Measurements from ENCODE around the gene DRD3. TPM values are rescaled to one million over a fixed set of nuclear protein-coding genes. Genes with fewer than 3 reads are reported as not detected.

DRD3 gene
- total RNA-seq, 1 experiment from 2014 or later, result not detected

GRCh38 chr3:114143817-114144216 lies 35.0 kb downstream of the DRD3 start:
- Histone ChIP-seq H3K23ac (ENCODE audit: insufficient read length, low read depth, low read length) (no peak overlapping the region), H4K5ac (ENCODE audit: insufficient read length, low read depth, low read length) (no peak overlapping the region), H3T11ph (ENCODE audit: low read length) (no peak overlapping the region), H2BK120ac (ENCODE audit: low read depth, low read length, poor library complexity, severe bottlenecking) (no peak overlapping the region), H3K14ac (ENCODE audit: insufficient read depth, low read length) (no peak overlapping the region), H3K23me2 (ENCODE audit: insufficient read length, low read depth, low read length, poor library complexity, severe bottlenecking) (no peaks in the 10 kb centered on the region), H3K4me2 (ENCODE audit: insufficient read depth, insufficient read length, low read length) (no peak overlapping the region), H3K27me3 (ENCODE audit: insufficient read depth, low read length) (no peaks in the 10 kb centered on the region), H4K91ac (ENCODE audit: insufficient read length, low read depth, low read length) (no peak overlapping the region), H3K79me1 (ENCODE audit: insufficient read depth, low read depth, low read length, poor library complexity, severe bottlenecking) (no peaks in the 10 kb centered on the region), H2AFZ (ENCODE audit: low read length) (no peak overlapping the region), H3K27ac (ENCODE audit: insufficient read length, low read depth, low read length) (no peak overlapping the region), H4K8ac (replicated peaks; ENCODE audit: insufficient read length, low read depth, low read length) (no peak overlapping the region), H2BK12ac (ENCODE audit: insufficient read length, low read depth, low read length) (no peak overlapping the region), H3K56ac (ENCODE audit: insufficient read length, low read depth, low read length) (no peak overlapping the region), H3K4ac (ENCODE audit: low read depth, low read length) (no peak overlapping the region), H3K18ac (ENCODE audit: insufficient read length, low read depth, low read length) (no peak overlapping the region), H2AK5ac (ENCODE audit: insufficient read length, low read length) (no peak overlapping the region), H3K79me2 (ENCODE audit: insufficient read depth, low read length) (no peaks in the 10 kb centered on the region), H3K9ac (ENCODE audit: extremely low read depth, insufficient read length, low read length) (no peak overlapping the region), H3K4me1 (ENCODE audit: insufficient read depth, low read length) (no peaks in the 10 kb centered on the region), H2BK20ac (ENCODE audit: low read depth, low read length, poor library complexity, severe bottlenecking) (no peak overlapping the region), H2BK15ac (ENCODE audit: low read depth, low read length) (no peak overlapping the region), H2BK5ac (ENCODE audit: insufficient read length, low read length) (no peak overlapping the region), H4K20me1 (ENCODE audit: control insufficient read depth, insufficient read depth, insufficient read length) (no peaks in the 10 kb centered on the region), H3K9me3 (ENCODE audit: control insufficient read depth, low read depth, low read length) (no peaks in the 10 kb centered on the region)
- Mint-ChIP-seq H3K36me3 (ENCODE audit: insufficient read depth in 1 of 3, low read depth in 3 of 3) (no peaks in the 10 kb centered on the region), H3K27me3 (ENCODE audit: low read depth) (no peaks in the 10 kb centered on the region), H3K4me3 (no peak overlapping the region), H3K4me1 (peaks cover 3 to 11% of the 10 kb centered on the region in 2 experiments), H3K27ac (no peak overlapping the region), H3K9me3 (no peaks in the 10 kb centered on the region)
- no CpG with 5 or more reads among the region's 1 CpG for WGBS (ENCODE audit: extremely low coverage, insufficient read length, low lambda C conversion rate)
- TF ChIP-seq, protein P1, sequence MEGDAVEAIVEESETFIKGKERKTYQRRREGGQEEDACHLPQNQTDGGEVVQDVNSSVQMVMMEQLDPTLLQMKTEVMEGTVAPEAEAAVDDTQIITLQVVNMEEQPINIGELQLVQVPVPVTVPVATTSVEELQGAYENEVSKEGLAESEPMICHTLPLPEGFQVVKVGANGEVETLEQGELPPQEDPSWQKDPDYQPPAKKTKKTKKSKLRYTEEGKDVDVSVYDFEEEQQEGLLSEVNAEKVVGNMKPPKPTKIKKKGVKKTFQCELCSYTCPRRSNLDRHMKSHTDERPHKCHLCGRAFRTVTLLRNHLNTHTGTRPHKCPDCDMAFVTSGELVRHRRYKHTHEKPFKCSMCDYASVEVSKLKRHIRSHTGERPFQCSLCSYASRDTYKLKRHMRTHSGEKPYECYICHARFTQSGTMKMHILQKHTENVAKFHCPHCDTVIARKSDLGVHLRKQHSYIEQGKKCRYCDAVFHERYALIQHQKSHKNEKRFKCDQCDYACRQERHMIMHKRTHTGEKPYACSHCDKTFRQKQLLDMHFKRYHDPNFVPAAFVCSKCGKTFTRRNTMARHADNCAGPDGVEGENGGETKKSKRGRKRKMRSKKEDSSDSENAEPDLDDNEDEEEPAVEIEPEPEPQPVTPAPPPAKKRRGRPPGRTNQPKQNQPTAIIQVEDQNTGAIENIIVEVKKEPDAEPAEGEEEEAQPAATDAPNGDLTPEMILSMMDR (conservative IDR thresholded peaks at IDR 0.05), result no peak
- DNase-seq, result no peak

All from H9 (cell line).